Activated CD4-positive, CD25-positive, alpha-beta regulatory T cell (primary cell): Measurements from ENCODE around the gene LRRC26.

Experiments
- DNase-seq, 4 experiments: peaks; one replicate each; lab custom pipeline; 2025; lab: John Stamatoyannopoulos, UW

Gene LRRC26, protein sequence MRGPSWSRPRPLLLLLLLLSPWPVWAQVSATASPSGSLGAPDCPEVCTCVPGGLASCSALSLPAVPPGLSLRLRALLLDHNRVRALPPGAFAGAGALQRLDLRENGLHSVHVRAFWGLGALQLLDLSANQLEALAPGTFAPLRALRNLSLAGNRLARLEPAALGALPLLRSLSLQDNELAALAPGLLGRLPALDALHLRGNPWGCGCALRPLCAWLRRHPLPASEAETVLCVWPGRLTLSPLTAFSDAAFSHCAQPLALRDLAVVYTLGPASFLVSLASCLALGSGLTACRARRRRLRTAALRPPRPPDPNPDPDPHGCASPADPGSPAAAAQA

DNA sequence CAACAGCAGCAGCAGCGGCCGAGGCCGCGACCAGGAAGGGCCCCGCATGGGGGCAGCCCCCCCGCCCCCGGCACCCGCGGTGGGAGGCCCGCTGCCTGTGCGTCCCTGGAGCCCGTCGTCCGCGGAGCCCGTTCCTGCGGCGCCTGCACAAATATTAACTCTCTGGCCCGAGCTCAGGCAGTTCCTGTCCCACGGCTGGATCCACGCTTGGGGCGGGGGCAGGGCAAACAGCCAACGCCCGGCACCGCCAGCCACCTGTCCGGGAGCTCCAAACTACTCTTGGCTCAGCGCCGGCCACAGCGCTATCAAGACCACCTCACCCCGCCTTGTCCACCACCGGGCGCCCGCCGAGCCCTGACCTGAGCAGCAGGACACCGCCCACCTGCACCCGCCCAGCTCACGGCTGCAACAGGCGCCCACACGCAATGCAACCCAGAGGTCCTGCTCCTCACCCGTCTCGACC lies at the start of gene LRRC26:
Gene LRRC26 (minus strand): TSS at position 156 of the 463 bp plus-strand sequence. CDS start 108 bp downstream, at position 48.
- no peak for DNase-seq

DNA sequence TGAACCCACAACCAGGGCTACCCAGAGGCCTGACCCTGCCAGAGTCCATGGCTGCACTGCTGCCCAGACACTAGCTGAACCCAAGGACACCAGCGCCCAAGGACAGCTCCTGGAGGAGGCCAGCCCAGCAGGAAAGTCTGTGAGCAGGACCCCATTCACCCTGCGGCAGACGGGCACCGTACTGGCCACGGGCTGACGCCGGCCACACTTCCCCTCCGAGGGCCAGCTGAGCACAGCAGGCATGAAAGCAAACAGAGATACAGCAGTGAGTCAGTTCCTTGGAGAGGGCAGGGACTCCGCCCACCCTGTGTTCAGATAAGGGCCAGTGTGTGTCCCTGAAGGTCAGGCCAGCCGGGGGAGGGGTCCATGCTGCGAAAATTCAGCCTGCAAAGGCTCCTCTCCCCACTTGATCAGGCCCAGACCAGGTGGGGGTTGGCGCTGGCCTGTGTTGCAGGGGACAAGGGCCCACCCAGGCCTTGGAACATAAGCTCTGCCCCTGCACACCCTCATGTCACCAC lies 49.0 kb upstream of the LRRC26 start:
- no peak for DNase-seq

DNA sequence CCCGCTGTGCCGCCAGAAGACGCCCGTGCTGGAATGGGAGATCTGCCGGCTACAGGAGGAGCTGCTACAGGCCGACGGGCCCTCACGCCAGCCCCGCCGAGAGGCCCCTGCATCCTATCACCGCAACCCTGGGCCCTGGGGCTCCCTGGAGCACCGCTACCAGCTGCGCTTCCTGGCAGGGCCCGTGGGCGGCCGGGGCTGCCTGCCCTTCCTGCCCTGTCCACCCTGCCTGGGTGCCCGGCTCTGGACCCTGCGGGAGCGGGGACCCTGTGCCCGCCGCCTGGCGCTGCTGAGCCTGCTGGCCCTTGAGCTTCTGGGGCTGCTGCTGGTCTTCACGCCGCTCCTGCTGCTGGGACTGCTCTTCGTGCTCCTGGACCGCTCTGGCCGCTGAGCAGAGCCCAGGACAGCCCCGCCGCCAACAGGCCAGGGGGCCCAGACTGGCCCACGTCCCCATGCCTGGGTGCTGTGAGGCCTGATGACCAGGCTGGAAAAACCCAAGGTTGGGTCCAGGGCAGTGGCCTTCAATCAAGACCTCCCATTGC lies 48.4 kb upstream of the LRRC26 start:
- no peak for DNase-seq

DNA sequence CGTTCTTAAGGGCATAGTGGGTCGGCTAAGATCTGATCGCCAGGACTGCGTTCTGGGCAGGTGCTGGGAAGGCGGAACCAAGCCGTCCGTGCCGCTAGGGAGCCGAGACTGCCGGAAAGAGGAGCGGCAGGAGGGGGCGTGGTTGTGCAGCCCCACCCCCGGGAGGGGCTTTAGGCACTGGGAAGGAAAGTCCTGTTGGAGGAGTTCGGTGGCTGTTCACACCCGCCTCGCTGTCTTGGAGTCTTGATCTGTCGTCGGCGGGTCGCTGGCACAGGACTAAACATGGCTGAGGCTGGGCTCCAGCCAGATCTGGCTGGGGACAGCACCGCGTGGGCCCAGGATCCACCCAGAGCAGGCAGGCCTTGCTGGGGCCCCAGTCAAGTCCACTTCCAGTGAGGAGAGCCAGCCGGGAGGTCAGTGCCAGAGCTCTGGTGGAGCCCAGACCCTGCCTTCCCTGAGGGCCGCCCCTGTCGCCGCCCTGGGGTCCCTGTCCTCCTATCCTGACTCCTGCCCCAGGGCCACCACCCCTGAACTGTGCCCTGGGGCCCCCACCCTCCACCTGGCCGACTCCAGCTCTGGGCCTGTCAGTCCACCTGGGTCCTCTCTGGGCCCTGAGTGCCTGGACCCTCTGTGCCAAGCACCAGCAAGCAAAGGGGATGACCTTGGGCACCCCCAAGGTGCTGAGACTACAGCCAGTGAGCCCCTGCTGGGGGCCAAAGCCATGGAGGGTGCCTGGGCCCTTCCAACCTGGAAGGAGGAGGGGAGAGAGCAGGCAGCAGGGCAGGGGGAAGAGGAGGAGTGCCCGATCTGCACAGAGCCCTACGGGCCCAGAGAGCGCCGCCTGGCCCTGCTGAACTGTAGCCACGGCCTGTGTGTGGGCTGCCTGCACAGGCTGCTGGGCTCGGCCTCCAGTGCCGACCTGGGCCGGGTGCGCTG lies 47.7 kb upstream of the LRRC26 start:
- no peak for DNase-seq

DNA sequence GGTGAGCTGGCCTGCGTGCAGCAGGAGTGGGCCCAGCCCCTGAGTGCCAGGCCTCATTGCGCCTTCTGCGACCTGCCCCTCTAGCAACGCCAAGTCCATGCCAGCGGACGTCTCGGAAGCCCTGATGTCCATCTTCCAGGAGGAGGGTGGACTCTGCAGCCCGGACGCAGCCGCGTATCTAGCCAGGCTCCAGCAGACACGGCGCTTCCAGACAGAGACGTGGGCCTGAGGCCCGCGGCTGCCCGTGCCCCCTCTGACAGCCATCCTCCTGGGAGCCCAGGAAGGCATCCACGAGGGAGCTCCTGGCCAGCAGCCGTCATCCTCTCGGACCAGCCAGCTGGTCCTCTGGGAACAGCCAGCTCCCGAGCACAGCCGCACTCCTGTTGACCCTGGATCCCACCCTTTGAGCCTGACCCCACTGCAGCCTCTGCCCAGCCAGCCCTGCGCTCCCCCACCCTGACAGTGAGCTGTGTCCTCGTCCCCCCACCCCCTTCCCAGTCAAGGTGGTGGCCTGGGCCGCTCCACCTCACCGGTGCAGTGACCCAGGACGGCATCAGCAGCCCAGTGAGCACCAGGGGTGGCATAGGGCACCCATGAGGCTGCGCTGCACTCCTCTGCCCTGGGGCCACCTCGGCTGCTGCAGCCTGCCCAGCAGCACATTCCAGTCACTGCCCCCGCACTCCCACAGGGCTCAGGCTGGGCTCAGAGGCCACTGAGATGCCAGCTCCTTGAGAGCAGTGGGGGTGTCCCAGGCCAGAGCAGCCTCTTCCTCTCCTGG lies 46.5 kb upstream of the LRRC26 start:
- DNase-seq, result no peak

DNA sequence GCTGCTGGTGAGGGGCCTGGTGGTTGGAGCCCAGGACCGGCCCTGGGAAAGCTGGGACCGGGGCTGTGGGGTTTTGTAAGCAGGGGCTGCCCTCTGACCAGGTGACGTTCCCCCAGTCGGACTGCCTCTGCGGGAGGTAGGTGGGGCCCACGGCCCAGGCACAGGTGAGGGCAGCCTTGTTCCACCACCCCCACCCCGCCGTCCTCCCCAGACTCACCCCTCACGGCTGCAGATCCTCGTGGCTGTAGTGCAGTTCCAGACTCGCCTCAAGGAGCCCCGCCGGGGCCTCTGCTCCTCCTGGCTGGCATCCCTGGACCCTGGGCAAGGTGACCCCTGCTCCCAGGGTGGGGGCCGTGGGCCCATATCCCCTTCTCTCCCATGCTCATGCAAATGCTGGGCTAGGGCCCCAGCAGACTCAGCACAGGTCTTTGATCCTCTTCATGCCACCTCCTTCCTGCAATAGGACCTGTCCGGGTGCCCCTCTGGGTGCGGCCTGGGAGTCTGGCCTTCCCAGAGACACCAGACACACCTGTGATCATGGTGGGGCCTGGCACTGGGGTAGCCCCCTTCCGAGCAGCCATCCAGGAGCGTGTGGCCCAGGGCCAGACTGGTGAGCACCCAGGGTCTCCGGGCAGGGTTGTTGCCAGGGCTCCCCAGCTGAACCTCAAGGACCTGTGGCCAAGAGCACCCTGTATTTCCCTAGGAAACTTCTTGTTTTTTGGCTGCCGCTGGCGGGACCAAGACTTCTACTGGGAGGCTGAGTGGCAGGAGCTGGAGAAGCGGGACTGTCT lies 45.5 kb upstream of the LRRC26 start:
- no peak for DNase-seq

DNA sequence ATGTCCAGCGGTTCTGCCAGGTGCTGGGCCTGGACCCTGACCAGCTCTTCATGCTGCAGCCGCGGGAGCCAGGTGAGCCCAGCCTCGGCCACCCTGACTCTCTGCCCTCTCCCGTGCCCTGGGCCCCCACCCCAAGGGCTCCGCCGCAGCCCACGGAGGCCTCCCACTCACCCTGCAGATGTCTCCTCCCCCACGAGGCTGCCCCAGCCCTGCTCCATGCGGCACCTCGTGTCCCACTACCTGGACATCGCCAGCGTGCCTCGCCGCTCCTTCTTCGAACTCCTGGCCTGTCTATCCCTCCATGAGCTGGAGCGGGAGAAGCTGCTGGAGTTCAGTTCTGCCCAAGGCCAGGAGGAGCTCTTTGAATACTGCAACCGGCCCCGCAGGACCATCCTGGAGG lies 44.8 kb upstream of the LRRC26 start:
- DNase-seq, result no peak

DNA sequence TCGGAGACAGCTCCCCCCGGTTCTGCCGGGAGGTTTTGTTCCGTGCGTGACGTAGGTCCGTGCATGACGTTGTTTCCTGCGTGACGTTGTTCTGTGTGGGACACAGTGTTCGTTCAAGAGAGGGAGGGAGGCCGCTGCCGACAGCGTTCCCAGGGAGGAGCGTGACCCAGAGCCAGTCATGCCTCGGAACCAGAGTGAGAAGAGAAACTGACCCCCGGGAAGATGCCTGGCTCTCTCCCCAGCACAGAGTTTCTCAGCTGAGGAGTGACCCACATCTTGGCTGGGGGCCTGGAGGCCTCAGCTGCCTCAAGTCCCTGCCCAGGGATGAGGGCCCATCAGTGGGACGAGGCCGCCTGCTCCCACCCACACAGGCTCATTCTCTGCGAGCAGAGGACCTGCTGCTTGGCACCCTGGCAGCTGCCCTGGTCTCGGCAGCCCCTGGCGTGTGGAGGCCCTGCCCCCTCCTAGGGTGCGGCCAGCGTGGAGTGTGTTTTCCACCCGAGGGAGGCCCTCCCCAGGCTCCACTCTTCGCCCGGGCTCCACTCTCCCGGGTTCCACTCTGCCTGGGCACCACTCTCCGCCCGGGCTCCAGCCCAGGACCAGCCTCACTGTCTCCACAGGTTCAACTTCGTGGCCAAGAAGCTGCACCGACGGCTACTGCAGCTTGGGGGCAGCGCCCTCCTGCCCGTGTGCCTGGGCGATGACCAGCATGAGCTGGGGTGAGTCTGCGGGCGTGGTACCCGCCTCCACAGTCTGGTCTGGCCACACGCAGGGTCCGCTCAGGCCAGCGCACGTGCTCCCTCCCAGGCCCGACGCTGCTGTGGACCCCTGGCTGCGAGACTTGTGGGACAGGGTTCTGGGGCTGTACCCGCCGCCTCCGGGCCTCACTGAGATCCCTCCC lies 43.6 kb upstream of the LRRC26 start:
- no peak for DNase-seq

DNA sequence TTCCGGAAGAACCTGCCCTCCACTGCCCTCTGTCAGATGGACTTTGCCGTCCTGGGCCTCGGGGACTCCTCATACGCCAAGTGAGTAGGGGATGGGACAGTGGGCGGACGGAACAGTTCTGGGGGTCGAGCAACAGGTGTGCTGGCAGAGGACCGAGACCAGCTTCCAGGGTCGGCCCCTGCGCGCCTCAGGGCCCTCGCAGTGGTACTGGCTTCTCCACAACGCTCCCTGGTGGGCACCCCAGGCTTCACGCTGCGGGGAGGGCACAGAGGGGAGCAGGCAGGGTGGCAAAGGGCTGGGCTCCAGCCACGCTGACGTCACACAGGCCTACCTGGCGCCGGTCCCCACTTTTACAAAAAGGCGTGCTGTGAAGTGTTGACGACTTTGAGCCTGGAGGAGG lies 42.7 kb upstream of the LRRC26 start:
- DNase-seq, result no peak

DNA sequence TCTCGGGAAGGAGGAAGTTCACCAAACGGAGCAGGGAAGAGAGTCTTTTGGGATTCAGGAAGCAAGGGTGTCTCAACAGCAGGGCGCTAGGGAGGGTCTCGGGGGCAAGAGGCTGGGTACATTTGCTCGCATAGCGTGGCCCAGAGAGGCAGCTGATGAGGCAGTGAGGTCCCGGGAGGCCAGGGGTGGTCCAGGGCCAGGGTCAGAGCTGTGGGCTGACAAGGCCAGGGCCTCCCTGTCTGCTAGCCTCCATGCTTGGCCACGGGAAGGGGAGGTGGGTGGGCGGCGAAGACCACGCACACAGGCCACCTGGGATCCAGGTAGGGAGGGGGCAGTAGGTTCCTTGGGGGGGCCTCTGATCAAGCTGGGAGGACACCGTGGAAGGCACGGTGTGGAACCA lies 41.7 kb upstream of the LRRC26 start:
- no peak for DNase-seq

DNA sequence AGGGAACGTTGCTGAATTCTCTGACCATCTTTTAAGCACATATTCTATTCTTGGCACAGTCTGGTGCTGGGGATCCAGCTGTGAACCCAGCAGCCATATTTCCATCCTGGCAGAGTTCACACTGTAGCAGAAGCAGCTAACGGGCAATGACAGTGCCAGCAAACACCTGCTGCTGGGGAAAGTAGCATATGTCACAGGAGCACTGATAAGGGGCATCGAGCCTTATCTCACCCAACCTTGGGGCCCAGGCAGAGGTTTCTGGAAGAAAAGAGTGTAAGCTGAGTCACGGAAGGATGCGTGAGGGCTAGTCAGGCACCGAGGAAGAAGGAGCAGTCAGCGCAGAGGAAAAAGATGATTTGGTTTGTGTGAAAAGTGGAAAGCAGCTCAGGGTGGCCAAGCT lies 36.8 kb upstream of the LRRC26 start:
- DNase-seq, result no peak

DNA sequence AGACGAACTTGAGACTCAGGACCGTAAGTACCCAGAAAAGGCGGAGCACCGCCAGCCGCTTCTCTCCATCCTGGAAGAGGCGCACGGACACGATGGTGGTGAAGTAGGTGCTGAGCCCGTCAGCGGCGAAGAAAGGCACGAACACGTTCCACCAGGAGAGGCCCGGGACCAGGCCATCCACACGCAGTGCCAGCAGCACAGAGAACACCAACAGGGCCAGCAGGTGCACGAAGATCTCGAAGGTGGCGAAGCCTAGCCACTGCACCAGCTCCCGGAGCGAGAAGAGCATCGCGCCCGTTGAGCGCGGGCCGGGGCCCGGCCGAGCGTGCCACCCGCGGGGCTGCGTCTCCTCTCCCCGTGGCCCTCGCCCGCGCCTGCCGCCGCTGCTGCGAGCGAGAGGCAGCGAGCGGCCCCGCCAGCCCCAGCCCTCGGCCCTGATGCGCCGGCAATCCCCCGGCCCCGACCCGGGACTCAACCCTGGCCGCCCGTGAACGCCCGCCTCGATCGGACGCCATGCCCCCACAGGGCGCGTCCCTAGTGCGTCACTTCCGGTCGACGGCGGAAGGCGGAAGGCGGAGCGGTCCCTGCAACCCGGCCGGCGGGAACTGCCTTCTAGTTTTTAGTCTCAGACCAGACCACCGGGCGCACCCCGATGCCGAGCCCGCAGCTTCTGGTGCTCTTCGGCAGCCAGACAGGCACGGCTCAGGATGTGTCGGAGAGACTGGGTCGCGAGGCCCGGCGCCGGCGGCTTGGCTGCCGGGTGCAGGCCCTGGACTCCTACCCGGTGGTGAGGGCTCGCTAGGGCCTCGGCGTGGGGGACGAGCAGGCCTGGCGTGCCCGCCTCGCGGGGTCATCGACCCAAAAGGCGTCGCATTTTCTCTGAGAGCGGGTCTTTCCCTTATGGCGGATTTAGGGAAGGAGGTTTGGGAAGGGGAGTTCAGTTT lies 35.5 kb upstream of the LRRC26 start, which contains the start of the genes NDOR1 and TMEM203:
Gene NDOR1 (plus strand): TSS at position 575 of the 944 bp plus-strand sequence. CDS start 78 bp downstream, at position 653.
Gene TMEM203 (minus strand): TSS at position 523 of the 944 bp plus-strand sequence. CDS start 234 bp downstream, at position 289.
- DNase-seq, result peak; percentile 82 to 93 (median 88)

DNA sequence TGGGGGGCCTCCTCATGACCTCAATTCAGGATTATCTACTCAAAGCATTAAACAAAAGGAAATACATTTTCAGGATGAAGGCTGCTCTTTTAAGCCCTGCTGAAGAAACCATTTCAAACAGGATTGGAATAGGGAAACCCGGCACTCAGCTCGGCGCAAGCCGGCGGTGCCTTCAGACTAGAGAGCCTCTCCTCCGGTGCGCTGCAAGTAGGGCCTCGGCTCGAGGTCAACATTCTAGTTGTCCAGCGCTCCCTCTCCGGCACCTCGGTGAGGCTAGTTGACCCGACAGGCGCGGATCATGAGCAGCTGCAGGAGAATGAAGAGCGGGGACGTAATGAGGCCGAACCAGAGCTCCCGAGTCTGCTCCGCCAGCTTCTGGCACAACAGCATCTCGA lies 34.9 kb upstream of the LRRC26 start:
- DNase-seq, result no peak

DNA sequence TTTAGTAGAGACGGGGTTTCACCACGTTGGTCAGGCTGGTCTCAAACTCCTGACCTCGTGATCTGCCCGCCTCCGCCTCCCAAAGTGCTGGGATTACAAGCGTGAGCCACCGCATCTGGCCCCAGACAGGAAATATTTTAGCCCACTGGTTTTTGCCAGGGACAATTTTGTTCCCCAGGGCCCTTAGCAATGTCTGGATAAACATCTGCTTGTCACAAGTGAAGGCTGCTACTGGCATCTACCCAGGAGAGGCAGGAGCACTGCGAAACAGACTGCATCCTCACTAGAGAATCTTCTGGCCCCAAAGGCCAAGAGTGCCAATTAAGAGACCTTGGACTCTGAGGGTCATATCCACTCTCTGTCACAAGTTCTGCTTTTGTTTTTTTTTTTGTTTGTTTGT lies 33.1 kb upstream of the LRRC26 start:
- DNase-seq, result no peak

DNA sequence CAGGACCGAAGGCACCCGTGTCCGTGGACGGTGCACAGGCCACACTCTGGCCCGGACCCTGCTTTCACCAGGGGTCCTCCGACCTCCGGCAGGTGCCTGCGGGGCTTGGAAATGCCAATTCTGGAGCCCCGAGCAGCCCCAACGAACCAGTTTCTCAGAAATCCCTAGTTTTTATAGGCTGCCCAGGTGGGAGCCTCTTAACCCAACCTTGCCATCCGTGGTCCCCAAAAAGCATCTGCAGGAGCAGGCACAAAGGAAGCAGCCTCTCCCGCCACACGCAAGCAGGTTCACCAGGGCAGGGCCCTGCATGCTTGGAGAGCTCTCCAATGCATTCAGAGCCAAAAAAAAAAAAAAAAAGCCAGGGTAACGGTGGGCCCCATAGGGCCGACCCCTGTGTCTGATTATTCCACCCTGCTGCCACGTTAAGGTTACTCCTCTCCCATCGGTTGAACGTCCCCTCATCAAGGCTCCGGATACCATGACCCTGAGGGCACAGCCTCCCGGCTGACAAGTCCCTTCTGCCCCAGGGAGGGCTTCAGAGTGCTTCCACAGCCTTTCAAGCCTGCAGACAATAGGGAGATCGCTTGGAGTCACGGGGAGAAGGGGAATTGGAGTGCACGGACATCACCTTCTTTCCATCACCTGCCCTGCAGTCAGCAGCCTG lies 31.5 kb upstream of the LRRC26 start:
- no peak for DNase-seq

DNA sequence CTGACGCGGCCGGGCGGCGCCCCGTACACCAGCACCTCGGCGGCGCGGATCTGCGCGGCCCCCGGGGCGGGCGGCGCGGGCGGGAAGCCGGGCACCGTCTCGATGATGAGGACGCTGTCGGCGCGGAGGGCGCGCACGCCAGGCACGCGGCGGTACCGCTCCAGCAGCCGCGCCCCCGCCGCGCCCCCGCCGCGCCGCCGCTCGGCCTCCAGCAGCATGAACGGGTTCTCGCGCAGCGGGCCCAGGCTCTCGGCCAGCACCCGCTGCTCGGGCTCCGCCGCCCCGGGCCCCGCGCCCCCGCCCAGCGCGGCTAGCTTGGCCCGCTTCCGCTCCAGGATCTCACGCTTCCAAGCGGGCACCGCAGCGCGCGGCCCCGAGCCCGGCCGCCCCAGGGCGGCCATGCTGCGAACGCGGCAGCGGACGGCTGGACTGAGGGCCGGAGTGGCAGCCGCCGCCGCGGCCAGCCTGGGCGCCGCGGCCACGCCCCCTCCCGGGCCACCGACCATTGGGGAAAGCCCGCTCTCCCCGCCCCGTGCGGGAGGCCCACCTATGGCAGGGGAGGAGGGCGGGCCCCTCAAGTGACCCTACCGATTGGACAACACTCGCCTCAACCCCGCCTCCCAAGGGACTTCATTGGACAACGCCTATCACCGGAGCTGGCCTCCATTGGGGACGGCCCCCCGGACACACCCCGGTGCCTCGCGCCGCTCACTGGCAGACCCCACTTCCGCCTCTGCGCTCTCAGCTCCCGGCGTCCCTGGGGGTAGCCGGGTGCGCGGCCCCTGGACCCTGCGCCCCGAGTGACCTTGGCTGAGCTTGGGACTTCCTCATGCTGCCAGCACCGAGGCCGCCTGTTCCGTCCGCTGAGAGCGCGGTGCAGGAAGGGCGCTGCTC lies 30.7 kb upstream of the LRRC26 start, which contains the start of gene TPRN:
Gene TPRN (minus strand): TSS at position 431 of the 894 bp plus-strand sequence. CDS start 30 bp downstream, at position 401.
- DNase-seq, result peak; percentile 94 to 98 (median 98)
